ENCODE measurements around the gene LRRN4CL. TPM values are rescaled to one million over a fixed set of nuclear protein-coding genes. Genes with fewer than 3 reads are reported as not detected.
"Not testable (repeated sequence)": the region's sequence is repeated elsewhere in the genome, so short reads cannot be mapped to it uniquely, and the experiment has no call there.

Gene LRRN4CL
- 10 to 100 TPM in 2 of 3 donors, 1 to 10 TPM in 1; 9.8 to 15.1 (median 13.6) TPM for total RNA-seq

- Histone ChIP-seq H3K9me3 (no peaks in the 10 kb centered on the region), H3K4me3 (peak within 1 kb of the TSS; percentile 35 to 56 (median 38)), H3K4me1 (no peaks in the 10 kb centered on the region), H3K27me3 (no peaks in the 10 kb centered on the region), H3K27ac (peak within 1 kb of the TSS; percentile 43 to 91), H3K36me3 (no peaks in the 10 kb centered on the region)
- DNase-seq (ENCODE audit: low spot score in 2 of 2) = peak in 1 of 2 donors; percentile 53
- TF ChIP-seq, protein P1, sequence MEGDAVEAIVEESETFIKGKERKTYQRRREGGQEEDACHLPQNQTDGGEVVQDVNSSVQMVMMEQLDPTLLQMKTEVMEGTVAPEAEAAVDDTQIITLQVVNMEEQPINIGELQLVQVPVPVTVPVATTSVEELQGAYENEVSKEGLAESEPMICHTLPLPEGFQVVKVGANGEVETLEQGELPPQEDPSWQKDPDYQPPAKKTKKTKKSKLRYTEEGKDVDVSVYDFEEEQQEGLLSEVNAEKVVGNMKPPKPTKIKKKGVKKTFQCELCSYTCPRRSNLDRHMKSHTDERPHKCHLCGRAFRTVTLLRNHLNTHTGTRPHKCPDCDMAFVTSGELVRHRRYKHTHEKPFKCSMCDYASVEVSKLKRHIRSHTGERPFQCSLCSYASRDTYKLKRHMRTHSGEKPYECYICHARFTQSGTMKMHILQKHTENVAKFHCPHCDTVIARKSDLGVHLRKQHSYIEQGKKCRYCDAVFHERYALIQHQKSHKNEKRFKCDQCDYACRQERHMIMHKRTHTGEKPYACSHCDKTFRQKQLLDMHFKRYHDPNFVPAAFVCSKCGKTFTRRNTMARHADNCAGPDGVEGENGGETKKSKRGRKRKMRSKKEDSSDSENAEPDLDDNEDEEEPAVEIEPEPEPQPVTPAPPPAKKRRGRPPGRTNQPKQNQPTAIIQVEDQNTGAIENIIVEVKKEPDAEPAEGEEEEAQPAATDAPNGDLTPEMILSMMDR (IDR thresholded peaks at IDR 0.05) = no peak
- peak; percentile 30 to 99 (median 52) for TF ChIP-seq POLR2AphosphoS5 (IDR thresholded peaks at IDR 0.05)
- TF ChIP-seq POLR2A (IDR thresholded peaks at IDR 0.05) = no peak
- intact Hi-C loops (cut with DNase I; ENCODE audit: low total_unique reads) = no loop called here
Measured at GRCh38 chr11:62689421-62690183, at the start of gene LRRN4CL. Gene LRRN4CL (minus strand): TSS chr11:62689530. CDS start chr11:62688508, 1,022 bp downstream.

DNA sequence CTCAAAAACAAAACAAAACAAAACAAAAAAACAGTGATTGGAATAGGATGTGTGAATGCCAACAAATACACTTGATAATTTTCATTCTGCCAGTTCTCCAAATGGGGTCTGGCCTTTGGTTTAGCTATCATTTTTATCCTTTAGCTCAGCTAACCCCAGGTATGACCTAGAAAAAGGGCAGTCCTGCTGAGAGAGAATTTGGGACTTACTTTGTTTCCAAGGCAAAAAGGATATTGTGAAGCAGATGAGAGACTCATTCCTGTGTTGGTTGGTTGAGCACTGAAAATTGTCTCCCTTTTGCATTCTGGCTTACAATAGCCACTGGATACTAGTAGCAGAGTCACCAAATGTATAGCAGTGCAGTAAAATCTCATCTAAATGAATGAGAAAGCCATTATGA lies 47.9 kb upstream of the LRRN4CL start:
- no peaks in the 10 kb centered on the region for H3K27me3 ChIP-seq
- TF ChIP-seq, protein P1 (IDR thresholded peaks at IDR 0.05) = no peak
- TF ChIP-seq POLR2AphosphoS5 (IDR thresholded peaks at IDR 0.05) = no peak
- no peak for TF ChIP-seq POLR2A (IDR thresholded peaks at IDR 0.05)
- DNase-seq (ENCODE audit: low spot score in 2 of 2) = no peak
- no peaks in the 10 kb centered on the region for H3K36me3 ChIP-seq
- intact Hi-C loops (cut with DNase I; ENCODE audit: low total_unique reads) = no loop called here
- no peaks in the 10 kb centered on the region for H3K9me3 ChIP-seq
- H3K4me3 ChIP-seq = no peak overlapping the region
- no peaks in the 10 kb centered on the region for H3K4me1 ChIP-seq
- H3K27ac ChIP-seq = no peak overlapping the region

- Histone ChIP-seq H3K27ac (no peak overlapping the region), H3K27me3 (no peaks in the 10 kb centered on the region), H3K4me3 (no peak overlapping the region), H3K9me3 (no peaks in the 10 kb centered on the region), H3K36me3 (no peaks in the 10 kb centered on the region), H3K4me1 (peaks cover 3 to 10% of the 10 kb centered on the region in 2 donors)
- TF ChIP-seq POLR2AphosphoS5 (IDR thresholded peaks at IDR 0.05) (no peak), POLR2A (IDR thresholded peaks at IDR 0.05) (no peak)
- TF ChIP-seq, protein P1 (IDR thresholded peaks at IDR 0.05) = no peak
- intact Hi-C loops (cut with DNase I; ENCODE audit: low total_unique reads) = no loop called here
- DNase-seq (ENCODE audit: low spot score in 2 of 2) = no peak
Measured at GRCh38 chr11:62732830-62733229, 43.5 kb upstream of the LRRN4CL start.

DNA sequence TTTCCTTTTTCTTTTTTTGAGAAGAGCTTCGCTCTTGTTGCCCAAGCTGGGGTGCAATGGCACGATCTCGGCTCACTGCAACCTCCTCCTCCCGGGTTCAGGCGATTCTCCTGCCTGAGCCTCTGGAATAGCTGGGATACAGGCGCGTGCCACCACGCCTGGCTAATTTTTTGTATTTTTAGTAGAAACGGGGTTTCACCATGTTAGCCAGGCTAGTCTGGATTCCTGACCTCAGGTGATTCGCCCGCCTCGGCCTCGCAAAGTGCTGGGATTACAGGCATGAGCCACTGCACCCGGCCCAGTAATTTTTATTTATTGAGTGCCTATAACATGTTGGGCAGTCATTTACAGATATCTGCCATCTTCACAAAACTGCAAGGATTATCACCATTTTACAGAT lies 40.7 kb upstream of the LRRN4CL start:
- H3K27me3 ChIP-seq; H3K4me1 ChIP-seq; H3K36me3 ChIP-seq; H3K9me3 ChIP-seq; DNase-seq (ENCODE audit: low spot score in 2 of 2); intact Hi-C loops (cut with DNase I; ENCODE audit: low total_unique reads): not testable (repeated sequence)
- Histone ChIP-seq H3K4me3 (peak overlapping the region in 2 of 3 donors; percentile 86 to 98), H3K27ac (peak overlapping the region; percentile 1 to 36)

- Histone ChIP-seq H3K4me1 (peaks cover 3 to 17% of the 10 kb centered on the region in 2 donors), H3K27ac (peak within 1 kb of the TSS; percentile 93 to 97), H3K27me3 (no peaks in the 10 kb centered on the region), H3K9me3 (no peaks in the 10 kb centered on the region), H3K4me3 (peak within 1 kb of the TSS; percentile 86 to 98 (median 92)), H3K36me3 (no peaks in the 10 kb centered on the region)
- DNase-seq (ENCODE audit: low spot score in 2 of 2) = peak; percentile 86 to 88
- TF ChIP-seq POLR2AphosphoS5 (IDR thresholded peaks at IDR 0.05) (peak; percentile 63 to 90 (median 88)), POLR2A (IDR thresholded peaks at IDR 0.05) (peak; percentile 91)
- TF ChIP-seq, protein P1 (IDR thresholded peaks at IDR 0.05) = no peak
- intact Hi-C loops (cut with DNase I; ENCODE audit: low total_unique reads) = no loop called here
Measured at GRCh38 chr11:62728171-62728988, 39.0 kb upstream of the LRRN4CL start, which contains the start of gene TTC9C. Gene TTC9C (plus strand): TSS chr11:62728486. CDS start chr11:62728849, 363 bp downstream.

Data from breast epithelium (tissue), 4 donors.